ENCODE results near the gene CYP11A1.

DNA sequence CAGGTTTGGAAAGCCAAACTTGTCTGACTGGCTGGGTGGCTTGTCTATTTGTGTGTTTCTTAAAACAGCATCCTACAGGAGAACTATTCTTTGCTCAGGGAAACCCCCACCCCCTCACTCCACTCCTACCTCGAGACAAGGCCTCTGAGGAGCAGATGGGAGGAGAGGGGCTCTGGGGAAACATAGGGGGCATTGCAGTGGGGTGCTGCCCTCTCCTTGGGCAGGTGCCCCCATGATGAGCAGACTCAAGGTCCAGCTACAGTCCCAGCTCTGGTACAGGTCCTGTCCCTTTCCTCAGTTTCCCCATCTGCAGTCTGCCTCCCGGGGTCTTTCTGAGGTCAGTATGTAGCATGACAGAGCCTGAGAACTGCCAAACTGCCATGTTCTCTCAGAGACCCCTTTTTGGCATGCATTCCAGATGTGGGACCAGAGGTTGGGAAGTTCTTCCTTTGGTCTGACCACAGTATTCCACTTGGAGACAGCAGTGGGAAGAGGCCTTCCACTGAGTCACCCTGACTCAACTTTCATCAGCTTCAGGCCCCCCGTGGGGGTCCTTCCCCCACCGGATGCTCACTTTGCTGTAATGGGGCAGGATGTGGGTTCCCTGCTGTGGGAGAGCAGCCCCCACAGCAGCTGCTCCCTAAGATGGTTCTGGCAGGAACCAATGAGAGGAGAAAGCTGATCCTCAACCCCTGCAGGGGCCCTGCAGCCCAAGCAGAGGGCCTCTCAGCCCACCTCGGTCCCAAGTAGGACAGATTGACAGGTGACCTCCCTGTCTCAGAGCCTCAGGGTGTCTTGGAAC is 32.3 kb upstream of the CYP11A1 start:
- TF ChIP-seq, protein P1, sequence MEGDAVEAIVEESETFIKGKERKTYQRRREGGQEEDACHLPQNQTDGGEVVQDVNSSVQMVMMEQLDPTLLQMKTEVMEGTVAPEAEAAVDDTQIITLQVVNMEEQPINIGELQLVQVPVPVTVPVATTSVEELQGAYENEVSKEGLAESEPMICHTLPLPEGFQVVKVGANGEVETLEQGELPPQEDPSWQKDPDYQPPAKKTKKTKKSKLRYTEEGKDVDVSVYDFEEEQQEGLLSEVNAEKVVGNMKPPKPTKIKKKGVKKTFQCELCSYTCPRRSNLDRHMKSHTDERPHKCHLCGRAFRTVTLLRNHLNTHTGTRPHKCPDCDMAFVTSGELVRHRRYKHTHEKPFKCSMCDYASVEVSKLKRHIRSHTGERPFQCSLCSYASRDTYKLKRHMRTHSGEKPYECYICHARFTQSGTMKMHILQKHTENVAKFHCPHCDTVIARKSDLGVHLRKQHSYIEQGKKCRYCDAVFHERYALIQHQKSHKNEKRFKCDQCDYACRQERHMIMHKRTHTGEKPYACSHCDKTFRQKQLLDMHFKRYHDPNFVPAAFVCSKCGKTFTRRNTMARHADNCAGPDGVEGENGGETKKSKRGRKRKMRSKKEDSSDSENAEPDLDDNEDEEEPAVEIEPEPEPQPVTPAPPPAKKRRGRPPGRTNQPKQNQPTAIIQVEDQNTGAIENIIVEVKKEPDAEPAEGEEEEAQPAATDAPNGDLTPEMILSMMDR (IDR thresholded peaks at IDR 0.05), result no peak
- TF ChIP-seq EP300 (IDR thresholded peaks at IDR 0.05) (no peak), POLR2AphosphoS5 (IDR thresholded peaks at IDR 0.05) (no peak)

All from stomach (tissue), 4 donors.